Measurements from ENCODE around the gene GHRHR. TPM values are rescaled to one million over a fixed set of nuclear protein-coding genes. Genes with fewer than 3 reads are reported as not detected.

GHRHR gene
- total RNA-seq, 1 experiment from 2014 or later: not detected

DNA sequence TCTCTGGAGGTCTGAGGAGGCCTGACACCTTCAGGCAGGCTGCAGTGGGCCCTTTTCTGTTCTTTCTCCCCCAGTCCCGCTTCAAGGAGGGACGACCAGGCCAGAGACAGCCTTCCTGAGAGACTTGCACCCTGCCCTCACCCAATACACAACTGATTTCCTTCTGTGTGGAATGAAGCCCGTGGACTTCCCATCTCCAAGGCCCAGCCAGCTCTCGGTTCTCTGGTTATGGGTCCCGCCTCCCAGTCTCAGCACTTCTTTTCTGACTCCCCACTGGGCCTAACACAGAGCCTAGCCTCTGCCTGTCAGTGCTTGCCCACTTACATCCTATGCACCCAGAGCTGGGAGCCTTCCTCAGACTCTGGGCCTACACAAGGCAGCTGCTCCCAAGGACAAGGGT lies 64.3 kb downstream of the GHRHR start:
- Mint-ChIP-seq H3K27me3 (ENCODE audit: insufficient read depth, unreplicated experiment) (peaks cover 15% of the 10 kb centered on the region), H3K4me1 (ENCODE audit: low read depth, unreplicated experiment) (no peaks in the 10 kb centered on the region), H3K9me3 (ENCODE audit: unreplicated experiment) (no peaks in the 10 kb centered on the region), H3K4me3 (ENCODE audit: unreplicated experiment) (no peak overlapping the region), H3K36me3 (ENCODE audit: insufficient read depth, unreplicated experiment) (no peaks in the 10 kb centered on the region), H3K27ac (ENCODE audit: unreplicated experiment) (no peak overlapping the region)
- ChIA-PET CTCF (interaction anchor here (1.2 kb wide), 1 partner anchor 44 kb away, joined by 4 read pairs; no protein-coding TSS in a partner anchor), POLR2A (no interaction called here)
- H3K4me3 ChIP-seq (ENCODE audit: low read depth, low read length): no peak overlapping the region
- no peaks in the 10 kb centered on the region for H3K27me3 ChIP-seq (replicated peaks; ENCODE audit: control insufficient read depth, insufficient read depth, low read length)
- H3K4me1 ChIP-seq: no peaks in the 10 kb centered on the region
- no peaks in the 10 kb centered on the region for H3K36me3 ChIP-seq (ENCODE audit: control insufficient read depth, insufficient read depth, low read length)
- no peak for DNase-seq
- H3K9me3 ChIP-seq: no peaks in the 10 kb centered on the region
- TF ChIP-seq, protein P1, sequence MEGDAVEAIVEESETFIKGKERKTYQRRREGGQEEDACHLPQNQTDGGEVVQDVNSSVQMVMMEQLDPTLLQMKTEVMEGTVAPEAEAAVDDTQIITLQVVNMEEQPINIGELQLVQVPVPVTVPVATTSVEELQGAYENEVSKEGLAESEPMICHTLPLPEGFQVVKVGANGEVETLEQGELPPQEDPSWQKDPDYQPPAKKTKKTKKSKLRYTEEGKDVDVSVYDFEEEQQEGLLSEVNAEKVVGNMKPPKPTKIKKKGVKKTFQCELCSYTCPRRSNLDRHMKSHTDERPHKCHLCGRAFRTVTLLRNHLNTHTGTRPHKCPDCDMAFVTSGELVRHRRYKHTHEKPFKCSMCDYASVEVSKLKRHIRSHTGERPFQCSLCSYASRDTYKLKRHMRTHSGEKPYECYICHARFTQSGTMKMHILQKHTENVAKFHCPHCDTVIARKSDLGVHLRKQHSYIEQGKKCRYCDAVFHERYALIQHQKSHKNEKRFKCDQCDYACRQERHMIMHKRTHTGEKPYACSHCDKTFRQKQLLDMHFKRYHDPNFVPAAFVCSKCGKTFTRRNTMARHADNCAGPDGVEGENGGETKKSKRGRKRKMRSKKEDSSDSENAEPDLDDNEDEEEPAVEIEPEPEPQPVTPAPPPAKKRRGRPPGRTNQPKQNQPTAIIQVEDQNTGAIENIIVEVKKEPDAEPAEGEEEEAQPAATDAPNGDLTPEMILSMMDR (IDR thresholded peaks at IDR 0.05; ENCODE audit: insufficient read depth in 1 of 2, low read depth in 1 of 2, low read length in 1 of 2, severe bottlenecking in 1 of 2, unreplicated experiment in 1 of 2): no peak
- intact Hi-C loops (cut with micrococcal nuclease; ENCODE audit: unreplicated experiment): no loop called here
- BruUV-seq (replicated peaks): no TSS peak

DNA sequence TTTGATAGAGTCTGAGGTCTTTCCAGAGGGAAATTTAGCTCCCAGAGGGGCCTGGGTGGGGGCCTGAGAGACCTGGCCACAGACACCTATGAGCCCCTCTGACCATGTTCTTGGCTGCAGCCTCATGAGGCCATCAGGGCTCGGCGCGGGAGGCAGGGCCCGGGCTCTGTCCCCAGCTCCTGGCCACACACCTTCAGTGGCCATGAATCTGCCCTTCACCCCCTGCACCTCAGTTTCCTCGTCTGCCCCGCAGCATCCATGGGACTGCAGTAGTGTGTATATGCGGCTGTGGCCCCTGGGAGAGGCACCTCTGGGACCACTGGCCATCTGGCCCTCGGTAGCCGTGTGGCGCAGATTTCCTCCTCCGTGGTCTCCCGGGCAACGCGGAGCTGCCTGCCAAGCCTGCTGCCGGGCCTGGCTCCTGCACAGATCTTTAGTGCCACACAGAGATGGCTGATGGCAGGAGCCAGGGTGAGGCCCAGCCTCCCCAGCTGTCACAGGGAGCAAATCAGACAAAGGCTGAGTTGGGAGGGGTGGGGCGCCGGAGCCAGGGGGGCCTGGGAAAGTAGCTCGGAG lies 64.8 kb downstream of the GHRHR start:
- no peak for DNase-seq
- no peaks in the 10 kb centered on the region for H3K4me1 Mint-ChIP-seq (ENCODE audit: low read depth, unreplicated experiment)
- TF ChIP-seq, protein P1 (IDR thresholded peaks at IDR 0.05; ENCODE audit: insufficient read depth in 1 of 2, low read depth in 1 of 2, low read length in 1 of 2, severe bottlenecking in 1 of 2, unreplicated experiment in 1 of 2): no peak
- Histone ChIP-seq H3K9me3 (no peaks in the 10 kb centered on the region), H3K27me3 (replicated peaks; ENCODE audit: control insufficient read depth, insufficient read depth, low read length) (no peaks in the 10 kb centered on the region), H3K4me1 (no peaks in the 10 kb centered on the region), H3K4me3 (ENCODE audit: low read depth, low read length) (no peak overlapping the region), H3K36me3 (ENCODE audit: control insufficient read depth, insufficient read depth, low read length) (no peaks in the 10 kb centered on the region)
- no peaks in the 10 kb centered on the region for H3K9me3 Mint-ChIP-seq (ENCODE audit: unreplicated experiment)
- intact Hi-C loops (cut with micrococcal nuclease; ENCODE audit: unreplicated experiment): no loop called here
- H3K27me3 Mint-ChIP-seq (ENCODE audit: insufficient read depth, unreplicated experiment): peaks cover 15% of the 10 kb centered on the region
- BruUV-seq (replicated peaks): no TSS peak
- ChIA-PET POLR2A (no interaction called here), CTCF (interaction anchor here (0.5 kb wide), 1 partner anchor 45 kb away, joined by 5 read pairs; no protein-coding TSS in a partner anchor)
- H3K4me3 Mint-ChIP-seq (ENCODE audit: unreplicated experiment): no peak overlapping the region
- no peak overlapping the region for H3K27ac Mint-ChIP-seq (ENCODE audit: unreplicated experiment)
- no peaks in the 10 kb centered on the region for H3K36me3 Mint-ChIP-seq (ENCODE audit: insufficient read depth, unreplicated experiment)

Other genes starting within 250 kb of the GHRHR start
- 2.2 and 3.3 TPM in 2 replicates for gene INMT, start 211.8 kb upstream of the GHRHR start, total RNA-seq (2022)
- gene MINDY4, start 192.5 kb upstream of the GHRHR start, total RNA-seq (2022): 2.0 and 2.1 TPM in 2 replicates
- 0.19 and 0.52 TPM in 2 replicates for gene AQP1, start 52.1 kb upstream of the GHRHR start, total RNA-seq (2022)
- not detected in 2 replicates for gene ADCYAP1R1, start 88.4 kb downstream of the GHRHR start, total RNA-seq (2022)

Measured in Caco-2 (cell line).